DMS53 (cell line): ENCODE results near the gene MAPK11.

ENCODE experiments used
- DNase-seq: peaks from one replicate; lab custom pipeline; 2025; lab: John Stamatoyannopoulos, UW

The MAPK11 gene

DNA sequence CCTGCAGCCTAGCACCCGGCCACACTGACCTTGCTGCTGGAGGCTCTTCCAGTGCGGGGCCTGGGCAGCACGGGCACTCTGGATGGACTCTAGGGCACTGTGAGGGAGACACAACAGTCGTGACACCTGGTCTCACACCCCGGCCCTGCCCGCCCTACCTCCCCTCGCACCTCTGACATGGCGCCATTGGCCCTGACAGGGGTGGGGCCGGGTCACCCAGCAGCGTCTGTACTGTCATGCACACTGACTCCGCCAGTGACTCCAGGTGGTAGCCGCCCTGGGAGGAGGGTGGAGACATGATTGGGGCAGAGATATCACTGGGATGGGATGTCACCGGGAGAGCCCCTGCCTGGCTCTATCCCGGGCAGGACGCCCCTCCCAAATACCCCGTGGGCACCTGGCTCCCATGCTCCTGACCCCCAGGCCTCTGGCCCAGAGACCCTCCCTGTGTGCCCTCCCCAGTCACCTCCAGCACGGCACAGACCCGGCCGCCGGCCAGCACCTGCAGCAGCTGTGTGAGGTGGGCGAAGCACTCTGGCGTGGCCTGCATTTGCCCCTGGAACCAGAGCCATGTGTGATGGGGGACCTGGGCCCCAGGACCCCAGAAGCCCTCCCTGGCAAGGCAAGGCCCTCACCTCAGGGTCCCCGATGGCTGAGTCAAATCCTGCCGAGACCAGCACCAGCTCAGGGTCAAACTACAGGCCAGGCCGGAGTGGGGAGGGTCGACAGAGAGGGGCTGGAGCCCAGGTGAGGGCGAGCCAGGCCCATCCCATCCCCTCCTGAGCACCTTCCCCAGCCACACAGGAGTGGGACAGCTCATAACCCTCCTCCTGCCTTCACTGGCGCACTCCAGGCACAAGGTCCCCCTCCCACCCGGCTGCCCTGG lies 21.7 kb downstream of the MAPK11 start:
- DNase-seq, result peak; percentile 77

DNA sequence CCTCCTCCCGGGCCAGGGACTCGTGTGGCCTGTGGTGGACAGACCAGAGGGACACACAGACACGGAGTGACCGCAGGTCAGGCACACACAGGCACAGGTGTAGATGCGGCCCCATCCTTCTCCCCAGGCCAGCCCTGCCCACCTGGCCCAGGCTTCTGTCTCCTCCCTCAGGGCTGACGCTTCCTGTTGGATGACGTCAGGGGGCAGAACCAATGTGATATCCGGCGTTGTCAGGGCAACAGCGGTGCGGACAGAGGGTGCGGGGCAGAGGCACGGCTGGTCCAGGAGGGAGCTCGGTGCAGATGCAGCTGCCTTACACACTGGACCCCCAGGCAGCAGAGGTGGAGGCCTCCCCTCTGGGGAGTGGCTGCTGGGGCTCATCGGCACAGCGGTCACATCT lies 22.4 kb downstream of the MAPK11 start:
- DNase-seq, result peak; percentile 97

DNA sequence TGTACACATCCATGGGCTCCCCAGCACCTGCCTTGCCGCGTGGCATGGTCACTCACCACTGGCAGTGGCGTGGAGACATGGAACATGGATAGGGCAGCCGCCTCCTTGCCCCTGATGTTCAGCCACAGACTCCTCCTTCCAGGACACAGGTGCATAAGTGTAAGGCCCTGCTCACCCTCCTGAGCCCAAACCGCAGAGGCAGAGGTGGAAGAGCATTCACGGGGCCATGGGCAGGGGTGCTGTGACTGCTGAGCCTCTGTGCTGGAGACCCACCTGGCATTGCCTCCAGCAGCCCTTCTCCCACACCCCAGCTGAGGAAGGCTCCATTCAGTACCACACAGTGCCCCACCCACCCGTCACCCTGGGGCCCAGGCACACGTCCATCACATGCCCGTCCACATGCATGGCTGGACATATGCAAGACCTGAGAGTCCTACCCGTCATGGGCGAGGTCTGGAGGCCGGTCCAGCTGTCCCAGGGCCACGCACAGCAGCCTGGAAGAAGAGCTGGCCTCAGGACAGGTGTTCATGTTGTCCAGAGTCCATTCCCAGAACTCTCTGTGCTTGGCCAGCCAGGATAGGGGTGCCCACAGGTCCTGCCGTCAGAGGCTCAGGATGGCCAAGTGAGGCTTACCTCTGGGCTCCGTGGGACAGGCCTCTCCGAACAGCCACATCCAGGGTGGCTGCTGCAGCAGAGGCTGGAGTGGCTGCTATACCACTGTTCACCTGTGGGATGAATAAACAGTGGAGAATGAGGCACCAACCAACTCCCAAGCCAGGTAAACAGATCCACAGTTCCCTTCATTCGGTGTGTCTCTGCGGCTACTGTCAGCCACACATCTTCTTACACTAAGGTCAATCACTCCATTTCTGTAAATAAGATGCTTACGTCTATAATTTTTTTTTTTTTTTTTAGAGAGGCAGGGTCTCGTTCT lies 23.7 kb downstream of the MAPK11 start:
- DNase-seq, result peak; percentile 62

DNA sequence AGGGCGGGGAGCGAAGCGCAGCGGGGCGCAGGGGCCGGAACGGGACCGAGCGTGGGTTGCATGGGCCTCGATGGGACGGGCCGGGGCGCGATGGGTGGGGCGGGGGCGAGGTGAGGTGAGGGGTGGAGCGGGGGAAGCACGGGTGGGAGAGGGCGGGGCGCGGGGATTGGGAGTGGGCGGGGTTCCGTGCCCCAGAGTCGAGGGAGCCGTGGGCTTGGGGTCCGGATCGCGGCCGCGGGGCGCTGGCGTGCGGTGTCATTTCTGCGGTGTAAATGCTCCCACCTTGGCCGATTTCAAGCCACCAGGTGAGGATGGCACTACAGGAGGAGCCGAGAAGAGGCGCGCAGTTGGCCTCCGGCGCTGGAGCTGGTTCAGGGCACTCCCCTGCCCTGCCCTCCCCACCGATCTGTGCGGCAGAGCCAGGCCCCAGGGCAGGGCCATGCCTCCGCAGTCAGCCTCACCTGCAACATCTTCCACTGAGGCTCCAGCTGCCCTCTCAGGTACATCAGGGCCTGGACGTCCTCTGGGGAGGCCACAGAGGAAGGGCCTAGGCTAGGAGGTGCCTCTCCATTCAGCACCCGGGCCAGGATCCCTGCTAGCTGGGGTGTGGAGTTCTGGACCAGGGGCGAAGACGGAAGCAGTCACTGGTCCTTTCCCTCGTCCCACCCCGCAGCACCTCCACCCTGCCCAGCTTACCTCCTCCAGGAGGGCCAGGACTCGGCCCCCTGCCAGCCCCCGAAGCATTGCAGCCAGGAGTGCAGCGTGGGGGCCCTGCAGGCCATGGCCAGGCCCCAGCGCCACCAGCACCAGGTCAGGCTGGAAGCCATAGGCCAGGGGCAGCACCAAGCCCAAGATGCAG lies 24.7 kb downstream of the MAPK11 start:
- peak; percentile 57 for DNase-seq

DNA sequence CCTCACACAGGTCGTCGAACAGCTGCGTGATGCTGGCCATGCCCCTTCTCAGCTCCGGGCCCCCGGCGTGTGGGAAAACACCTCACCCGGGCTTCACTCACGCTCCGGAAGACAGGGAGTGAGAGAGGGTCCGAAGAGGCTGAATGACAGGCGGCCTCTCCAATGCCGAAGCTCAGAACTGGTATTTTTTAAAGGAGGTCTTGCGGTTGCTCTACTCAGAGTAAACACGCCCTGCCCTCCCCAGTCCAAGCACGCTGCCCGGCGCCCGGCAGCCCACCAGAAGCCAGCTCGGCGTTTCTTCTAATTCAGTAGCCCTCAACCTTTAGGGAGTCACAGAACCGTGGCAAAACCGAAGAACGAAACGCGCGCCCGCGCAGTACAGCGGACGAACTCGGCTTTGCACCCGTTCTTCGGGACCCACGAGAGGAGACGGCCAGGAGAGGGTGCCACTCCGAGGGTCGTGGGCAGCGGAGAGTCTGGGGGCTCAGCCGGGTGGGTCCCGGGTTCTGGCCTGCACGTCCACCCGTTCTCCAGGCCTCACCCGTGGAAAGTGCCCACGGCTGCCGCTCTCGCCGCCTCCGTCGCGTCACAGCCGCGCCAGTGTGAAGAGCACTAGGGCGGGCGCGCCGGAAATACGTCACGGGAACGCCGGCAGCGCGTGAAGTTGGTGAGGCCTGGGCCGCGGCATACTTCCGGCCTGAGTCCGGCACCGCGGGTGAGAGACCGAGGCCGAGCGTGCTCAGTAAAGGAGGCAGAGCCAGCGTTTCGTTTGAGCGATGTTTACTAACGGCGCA lies 25.6 kb downstream of the MAPK11 start, which contains the start of gene TUBGCP6:
TUBGCP6 (minus strand) TSS at position 604 of the 794 bp plus-strand sequence; CDS start at position 40, 564 bp downstream.
- peak; percentile 95 for DNase-seq

DNA sequence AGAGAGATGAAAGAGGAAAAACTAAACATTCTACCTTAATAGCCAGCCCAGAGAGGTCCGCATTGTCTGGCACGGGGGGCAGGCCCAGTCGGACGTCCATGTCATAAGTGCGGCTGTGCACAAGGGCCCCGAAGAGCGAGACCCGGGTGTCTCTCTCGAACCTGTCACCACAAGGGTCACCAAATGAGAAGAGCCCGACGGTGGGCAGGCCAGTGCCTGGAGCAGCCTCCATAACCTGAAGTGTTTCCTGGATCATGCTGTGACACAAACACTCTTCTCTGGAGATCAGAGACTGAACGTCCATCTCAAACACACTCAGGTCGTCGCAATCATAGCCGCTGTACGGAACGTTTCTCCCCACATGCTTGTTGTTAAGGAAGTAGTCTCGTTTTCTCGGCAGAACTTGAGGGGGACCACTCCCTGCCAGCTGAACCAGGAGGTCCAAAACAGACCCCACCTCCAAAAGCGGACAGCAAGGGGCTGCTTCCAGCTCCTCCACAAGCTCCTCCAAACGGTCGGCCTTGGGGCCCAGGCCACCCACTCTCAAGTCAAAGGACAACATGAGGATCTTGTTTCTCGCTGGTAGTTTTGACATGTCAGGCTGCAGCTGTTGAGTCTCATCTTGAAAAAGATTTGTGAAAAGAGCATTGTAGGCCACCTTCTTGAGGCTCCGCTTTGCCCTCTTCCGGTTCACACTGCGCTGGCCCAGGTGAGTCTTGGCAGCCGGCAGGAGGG lies 26.3 kb downstream of the MAPK11 start:
- peak; percentile 65 for DNase-seq

DNA sequence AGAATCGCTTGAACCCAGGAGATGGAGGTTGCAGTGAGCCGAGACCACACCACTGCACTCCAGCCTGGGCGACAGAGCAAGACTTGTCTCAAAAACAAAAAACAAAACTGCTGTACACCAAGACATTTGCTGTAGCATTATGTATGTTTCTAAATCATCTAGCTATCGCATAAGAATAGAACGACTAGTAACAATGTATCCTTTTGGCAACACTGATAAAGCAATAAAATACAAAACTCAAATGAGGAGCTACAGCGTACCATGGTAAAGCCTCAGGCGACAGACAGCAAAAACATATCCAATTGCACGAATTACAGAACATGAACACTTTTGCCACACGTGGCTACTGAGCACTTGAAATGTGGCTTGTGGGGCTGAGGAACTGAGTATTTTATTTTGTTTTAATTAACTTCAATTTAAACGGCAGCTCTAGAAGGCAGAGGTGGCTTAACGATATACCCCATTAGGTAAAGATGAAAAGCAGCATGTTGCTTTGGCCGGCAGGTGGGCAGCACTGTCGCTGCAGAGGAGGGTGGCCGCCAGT lies 27.7 kb downstream of the MAPK11 start:
- no peak for DNase-seq

DNA sequence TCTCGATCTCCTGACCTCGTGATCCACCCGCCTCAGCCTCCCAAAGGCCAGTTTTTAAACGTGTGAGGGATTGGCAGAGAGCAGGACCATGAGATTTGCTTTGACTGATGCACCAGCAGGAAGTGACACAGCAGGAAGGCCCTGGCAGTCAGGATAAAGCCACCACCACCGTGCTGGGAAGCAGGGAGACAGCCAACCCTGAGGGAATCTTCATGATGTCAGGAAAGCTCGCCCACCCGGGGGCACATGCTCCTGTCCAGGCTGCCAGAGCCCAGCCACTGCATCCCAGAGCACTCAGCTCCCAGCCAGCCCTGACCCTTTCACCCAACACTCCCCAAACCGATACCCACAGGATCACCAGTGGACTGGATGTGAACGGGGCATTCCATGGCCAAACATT lies 31.4 kb downstream of the MAPK11 start:
- DNase-seq, result no peak

DNA sequence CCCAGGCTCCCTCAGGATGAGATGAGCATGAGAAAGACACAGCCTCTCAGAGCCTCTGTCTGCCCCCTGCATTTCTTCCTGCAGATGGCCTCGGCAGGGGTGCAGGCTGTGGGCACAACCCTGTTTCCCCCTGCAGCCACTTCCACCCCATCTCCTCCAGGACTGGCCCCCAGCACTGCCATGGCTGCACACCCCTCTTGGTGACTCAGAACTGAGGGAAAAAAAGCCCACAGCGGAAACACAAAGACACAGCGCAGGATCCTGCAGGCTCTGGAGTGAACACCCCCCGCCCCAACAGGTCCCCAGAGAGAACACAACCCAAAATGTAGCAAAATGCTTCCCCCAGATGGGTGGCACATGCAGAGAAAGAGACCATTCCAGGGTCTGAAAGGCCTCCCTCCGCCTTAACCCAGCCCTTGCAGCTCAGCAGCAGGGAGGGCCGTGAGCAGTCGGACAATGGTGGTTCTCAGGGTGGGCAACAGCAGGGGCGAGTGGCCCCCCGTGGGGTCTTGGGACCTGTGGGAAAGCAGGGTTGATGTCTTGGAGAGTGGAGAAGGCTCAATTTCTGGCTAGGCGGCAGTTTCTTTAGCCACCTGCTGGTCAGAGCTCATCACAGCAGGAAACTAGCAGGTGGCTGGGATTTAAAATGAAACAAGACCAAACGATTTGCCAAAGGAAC lies 33.3 kb downstream of the MAPK11 start:
- DNase-seq, result peak; percentile 38

DNA sequence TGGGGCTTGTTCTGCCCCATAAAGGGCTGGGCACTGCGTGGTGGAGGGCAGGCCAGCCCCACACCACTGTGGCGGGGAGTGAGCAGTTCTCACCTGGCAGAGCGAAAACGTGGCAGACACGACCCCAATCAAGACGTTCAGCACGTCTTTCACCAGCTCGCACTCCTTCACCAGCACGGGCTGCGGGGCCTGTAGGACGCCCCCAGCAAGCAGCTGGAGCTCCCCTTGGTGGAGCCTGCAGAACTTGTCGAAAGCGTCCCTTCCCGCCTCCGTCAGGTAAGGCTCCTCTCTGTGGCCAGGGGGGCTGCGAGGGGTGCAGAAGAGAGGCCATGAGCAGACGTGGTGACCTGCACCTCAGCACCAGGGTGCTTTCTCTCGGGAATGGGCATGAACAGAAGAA lies 37.0 kb downstream of the MAPK11 start:
- DNase-seq, result no peak

DNA sequence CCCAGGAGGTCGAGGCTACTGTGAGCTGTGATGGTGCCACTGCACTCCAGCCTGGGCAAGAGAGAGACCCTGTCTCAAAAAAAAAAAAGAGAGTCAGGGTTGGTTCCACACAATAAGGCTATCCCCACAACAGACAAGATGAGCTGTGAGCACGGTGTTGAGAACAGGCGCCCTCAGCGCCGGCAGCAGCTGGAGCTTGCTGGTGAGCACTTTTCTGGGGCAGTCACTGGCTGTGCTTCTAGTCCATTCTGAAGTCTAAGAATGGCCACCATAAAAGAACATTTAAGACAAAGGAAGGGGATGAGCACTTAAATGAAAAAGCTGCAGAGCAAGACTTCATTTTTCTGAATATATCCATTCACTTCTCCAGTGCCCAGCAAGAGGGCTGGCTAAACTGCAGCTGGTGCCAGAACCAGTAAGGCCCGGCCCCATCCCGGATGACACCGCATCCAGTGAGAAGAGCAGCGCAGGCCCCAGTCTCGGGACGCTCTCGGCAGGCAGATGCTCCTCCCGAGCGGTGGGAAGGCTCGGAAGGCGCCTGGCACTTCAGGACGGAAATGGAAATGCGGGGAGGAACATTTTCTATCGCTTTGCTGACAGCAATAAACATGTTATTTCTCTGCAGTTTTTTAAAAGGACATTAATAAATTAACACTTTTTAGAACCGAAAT lies 37.6 kb downstream of the MAPK11 start:
- no peak for DNase-seq

DNA sequence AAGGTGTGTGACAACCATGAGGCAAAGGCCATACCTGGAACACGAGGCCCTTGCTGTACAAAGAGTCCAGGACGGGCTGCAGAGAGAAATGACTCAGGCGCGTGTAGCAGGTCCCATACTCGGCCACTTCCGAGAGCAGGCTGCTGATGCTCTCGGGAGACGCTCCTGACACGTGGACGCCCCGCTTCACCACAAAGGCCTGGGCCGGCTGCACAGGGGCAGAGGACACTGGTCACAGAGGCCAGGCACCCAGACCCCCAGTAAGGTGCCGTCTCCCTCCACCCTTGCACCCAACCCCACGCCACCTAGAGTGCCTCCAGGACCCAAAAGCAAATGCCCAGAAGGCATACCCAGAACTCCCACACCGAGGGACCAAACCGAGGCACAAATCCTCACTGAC lies 40.8 kb downstream of the MAPK11 start:
- DNase-seq, result no peak

DNA sequence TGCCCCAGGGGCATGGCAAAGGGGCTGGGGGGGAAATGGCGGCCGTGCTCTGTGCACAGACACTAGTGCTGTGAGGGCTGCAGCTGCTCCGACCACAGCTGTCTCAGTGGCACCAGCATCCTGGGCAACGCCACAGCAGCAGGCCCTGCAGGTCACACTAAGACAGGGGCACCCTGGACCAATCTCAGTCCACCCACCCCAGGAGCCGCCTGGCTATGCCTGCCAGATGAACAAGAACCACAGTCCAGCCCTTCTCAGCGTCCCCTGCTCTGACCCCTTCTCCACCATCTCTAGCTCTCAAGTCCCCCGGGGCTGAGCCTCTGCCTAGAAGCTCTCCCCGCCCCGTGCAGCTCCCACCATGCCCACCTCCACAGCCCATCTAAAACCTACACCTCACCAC lies 41.8 kb downstream of the MAPK11 start:
- DNase-seq, result no peak

DNA sequence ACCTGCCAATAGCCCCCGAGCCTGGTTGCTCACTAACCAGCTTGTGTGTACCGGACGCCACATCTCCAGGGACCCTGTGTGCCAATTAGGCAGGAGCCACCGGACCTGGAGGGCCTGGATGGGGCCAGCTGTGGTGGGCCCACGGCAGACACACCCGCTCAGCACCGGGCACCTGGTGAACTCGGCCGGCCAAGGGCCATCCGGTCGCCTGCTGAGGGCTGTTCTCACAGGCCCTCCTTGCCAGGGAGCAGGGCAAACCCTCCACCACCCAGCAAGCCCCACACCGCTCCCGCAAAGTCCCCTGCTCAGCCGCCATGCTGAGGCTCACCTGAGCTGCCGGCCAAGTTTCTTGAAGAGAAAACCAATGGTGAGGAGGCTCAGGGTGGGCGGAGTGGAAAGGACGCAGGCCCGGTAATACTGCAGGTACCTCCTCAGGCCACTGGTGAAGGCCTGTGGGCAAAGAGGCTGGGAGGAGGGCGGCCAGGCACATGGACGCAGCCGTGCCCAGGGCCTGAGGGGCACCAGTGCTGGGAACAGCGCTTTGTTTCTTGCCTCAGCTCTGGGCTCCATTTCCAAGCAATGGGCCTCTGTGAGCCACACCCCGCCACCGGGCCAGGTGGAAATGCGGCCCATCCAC lies 42.5 kb downstream of the MAPK11 start:
- DNase-seq, result no peak

DNA sequence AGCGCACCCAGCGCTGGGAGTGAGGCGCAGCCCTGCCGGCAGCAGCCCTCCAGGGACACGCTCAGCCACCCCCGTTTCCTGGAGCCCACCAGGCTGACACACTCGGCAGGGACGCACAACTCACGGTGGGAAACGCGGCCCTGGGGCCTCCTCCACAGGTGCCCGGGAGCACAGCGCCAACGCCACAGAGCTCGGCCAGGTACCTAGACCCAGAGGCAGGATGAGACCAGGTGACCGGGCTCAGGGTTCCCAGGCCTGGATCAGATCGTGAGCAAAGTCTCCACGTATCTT lies 43.4 kb downstream of the MAPK11 start:
- DNase-seq, result no peak

DNA sequence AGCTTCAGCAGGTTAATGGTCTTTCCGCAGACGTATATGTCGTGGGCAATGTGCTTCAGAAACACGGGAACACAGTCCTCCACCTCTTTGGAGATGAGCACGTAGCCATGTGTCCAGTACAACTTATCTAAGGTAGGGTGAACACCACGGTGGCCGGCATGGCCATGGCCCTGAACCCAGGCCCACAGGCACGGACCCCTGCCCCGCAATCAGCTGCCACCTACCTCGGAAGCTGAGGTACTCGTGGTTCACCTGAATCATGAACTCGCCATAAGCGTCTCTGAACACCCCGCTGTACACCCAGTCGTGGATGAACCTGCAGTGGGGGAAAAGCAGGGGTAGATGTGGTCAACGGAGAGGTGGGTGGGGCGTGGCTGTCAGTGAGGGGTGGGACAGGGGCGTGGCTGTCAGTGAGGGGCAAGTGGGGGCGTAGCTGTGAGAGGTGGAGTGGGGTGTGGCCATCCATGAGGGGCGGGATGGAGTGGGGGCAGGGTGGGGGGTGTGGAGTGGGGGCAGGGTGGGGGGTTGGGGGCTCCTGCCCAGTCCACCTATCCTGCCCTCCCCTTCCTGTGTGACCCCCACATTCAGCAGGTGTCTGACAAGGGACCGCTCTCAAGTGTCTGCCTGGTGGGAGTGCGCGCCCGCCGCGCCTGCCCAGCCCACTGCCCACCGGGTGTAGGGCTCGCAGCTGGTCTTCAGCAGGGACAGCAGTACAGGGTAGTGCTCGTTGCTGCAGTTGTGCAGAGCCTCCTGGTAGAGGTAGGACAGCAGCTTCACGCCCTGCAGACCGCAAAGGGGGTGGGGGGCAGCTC lies 43.9 kb downstream of the MAPK11 start:
- no peak for DNase-seq

DNA sequence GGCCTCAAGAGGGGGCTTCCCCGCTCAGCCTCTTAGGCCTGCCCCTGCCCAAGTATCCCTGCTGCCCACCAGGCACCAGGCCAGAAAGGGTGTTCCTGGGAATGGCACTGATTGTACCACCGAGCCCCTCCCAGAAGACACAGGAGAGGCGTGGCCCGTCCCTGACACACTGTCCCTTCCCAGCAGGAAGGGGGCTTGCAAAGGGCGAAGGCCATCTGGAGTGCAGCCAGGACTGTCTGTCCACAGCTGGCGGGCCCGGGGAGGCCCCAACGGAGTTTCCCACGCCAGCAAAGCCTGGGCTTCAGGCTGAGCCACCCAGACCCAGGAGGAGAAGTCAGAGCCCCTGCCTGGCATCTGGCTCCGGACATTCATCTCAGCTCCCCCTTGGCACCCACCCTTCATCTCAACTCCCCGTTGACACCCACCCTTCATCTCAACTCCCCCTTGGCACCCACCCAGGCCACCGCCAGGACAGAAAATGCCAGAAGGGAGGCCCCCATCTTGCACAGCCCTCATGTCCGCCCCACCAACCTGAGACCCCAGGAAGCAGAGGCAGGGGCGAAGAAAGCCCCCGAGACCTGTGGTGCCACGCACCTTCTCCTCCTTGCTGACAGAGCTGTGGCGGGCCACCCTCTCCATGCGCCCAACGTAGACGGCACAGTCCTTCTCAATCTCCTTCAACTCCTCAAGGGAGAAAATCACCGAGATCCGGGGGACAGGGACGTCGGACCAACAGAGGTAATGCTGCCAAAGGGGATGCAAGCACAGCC lies 44.8 kb downstream of the MAPK11 start:
- no peak for DNase-seq
